Measurements from ENCODE around the gene PTPRG. TPM values are rescaled to one million over a fixed set of nuclear protein-coding genes. Genes with fewer than 3 reads are reported as not detected.
A peak's percentile ranks its signal among the peaks of the same experiment; 100 is the strongest.

Gene PTPRG
- total RNA-seq, 1 donor, result 41.0 TPM

DNA sequence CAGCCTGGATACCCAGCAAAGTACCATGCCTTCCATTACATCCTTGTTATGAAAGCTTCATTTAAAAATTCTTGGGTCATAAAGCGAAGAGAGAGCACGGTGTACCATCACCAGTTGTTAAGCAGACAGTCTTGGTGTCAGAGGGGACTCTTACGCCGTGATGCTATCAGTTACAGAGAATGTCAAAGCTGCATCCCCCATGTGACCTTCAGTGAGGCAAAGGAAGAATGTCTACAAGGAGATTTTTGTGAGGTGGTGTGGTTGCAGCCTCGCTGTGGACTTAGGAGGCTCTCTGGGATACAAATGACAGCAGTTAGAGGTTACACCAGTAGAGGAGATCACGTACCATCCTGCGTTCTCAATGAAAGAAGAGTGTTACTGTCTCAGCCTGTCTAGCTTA, 533.7 kb downstream of the PTPRG start:
- no peak for DNase-seq (ENCODE audit: low read depth)
- no peak overlapping the region for H3K4me3 ChIP-seq (ENCODE audit: low read depth, low read length)
- TF ChIP-seq, protein P1, sequence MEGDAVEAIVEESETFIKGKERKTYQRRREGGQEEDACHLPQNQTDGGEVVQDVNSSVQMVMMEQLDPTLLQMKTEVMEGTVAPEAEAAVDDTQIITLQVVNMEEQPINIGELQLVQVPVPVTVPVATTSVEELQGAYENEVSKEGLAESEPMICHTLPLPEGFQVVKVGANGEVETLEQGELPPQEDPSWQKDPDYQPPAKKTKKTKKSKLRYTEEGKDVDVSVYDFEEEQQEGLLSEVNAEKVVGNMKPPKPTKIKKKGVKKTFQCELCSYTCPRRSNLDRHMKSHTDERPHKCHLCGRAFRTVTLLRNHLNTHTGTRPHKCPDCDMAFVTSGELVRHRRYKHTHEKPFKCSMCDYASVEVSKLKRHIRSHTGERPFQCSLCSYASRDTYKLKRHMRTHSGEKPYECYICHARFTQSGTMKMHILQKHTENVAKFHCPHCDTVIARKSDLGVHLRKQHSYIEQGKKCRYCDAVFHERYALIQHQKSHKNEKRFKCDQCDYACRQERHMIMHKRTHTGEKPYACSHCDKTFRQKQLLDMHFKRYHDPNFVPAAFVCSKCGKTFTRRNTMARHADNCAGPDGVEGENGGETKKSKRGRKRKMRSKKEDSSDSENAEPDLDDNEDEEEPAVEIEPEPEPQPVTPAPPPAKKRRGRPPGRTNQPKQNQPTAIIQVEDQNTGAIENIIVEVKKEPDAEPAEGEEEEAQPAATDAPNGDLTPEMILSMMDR (IDR thresholded peaks at IDR 0.05; ENCODE audit: insufficient read depth, low read depth, low read length), result no peak

DNA sequence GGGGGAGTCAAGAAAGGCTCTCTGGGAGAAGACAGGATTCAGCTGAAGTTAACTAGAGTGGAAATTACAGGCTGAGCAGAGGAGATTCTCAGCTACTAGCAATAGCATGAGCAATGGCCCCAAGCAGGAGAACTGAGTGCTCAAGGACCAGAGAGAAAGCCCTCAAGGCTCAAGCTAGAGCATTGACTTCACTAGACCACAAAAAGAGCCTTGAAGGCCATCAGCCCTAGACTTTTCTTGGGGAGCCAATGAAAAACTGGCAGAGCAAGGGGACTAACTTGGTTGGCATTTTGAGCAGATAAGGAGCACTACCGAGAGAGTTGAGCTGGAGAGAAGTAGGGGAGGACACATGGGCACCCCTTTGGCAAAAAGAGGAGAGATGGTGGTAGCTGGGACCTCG, 534.4 kb downstream of the PTPRG start:
- TF ChIP-seq, protein P1 (IDR thresholded peaks at IDR 0.05; ENCODE audit: insufficient read depth, low read depth, low read length), result no peak
- DNase-seq (ENCODE audit: low read depth), result no peak
- H3K4me3 ChIP-seq (ENCODE audit: low read depth, low read length), result no peak overlapping the region

DNA sequence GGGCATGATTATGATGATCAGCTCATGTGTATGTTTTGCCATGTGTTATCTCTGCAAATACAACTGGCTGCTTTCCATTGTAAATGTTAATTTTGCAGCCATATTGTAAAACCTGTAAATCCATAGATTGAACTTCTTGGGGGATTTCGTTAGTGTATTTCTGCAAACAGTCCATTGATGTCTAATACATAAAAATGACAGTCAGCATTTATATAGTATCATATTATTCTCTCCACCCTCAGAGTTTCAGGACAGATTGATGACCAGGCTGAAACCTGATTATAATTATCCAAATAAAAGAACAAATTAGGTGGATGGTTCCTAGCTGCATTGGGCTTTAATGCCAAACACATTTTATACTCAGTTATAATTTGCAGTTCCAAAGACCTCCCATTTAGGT, 535.1 kb downstream of the PTPRG start:
- H3K4me3 ChIP-seq (ENCODE audit: low read depth, low read length), result no peak overlapping the region
- TF ChIP-seq, protein P1 (IDR thresholded peaks at IDR 0.05; ENCODE audit: insufficient read depth, low read depth, low read length), result no peak
- DNase-seq (ENCODE audit: low read depth), result no peak

DNA sequence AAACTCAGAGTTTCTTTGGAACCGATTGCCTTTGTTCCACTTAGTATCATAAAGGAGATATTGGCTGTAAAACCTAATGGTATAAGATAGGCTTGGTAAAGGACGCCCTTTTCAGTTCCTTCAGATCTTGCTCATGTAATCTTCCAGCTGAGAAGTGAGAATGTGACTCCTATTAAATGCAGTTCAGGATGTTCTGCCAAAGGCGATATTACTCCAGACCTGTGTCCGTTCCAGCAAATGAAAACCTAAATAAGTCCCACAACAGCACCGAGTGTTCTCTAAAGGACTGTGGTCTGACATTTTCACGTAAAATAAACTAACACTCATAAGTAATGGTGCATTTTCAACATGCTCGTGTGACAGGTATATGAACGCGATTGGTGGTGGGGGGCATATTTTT, 535.8 kb downstream of the PTPRG start:
- peak; percentile 20 for DNase-seq (ENCODE audit: low read depth)
- no peak overlapping the region for H3K4me3 ChIP-seq (ENCODE audit: low read depth, low read length)
- TF ChIP-seq, protein P1 (IDR thresholded peaks at IDR 0.05; ENCODE audit: insufficient read depth, low read depth, low read length), result no peak

DNA sequence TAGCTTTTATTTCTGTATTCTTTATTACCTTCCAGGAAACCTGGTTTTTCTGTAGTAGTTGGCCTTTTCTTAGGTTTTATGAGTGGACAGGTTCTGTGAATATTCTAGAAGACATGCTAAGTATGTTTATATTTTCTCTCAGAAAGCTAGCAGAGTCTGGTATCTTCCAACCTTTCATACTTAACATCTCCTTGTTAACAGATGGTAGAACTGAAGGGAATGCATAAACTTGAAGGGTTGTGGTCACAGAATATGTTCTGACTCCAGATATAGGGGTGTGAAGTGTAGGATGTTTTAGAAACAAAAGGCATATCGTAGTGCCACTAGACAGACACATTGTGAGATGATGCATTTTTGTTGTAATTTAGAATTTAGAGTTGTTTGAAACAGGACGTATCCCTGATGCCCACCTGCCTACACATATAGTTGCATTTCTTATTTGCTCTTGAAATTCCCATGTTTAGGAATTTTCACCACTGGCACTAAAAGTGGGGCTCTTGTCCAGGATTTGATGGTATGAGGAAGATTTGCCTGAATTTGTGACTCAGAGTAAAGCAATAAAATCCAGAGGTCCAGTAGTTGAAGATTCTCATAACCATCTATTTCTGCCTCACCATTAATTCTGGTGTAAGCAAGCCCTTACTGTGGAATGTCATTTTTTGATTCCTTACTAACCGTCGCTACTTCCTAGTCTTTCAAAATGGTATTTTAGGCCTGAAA, 537.4 kb downstream of the PTPRG start:
- DNase-seq (ENCODE audit: low read depth), result peak; percentile 21
- TF ChIP-seq, protein P1 (IDR thresholded peaks at IDR 0.05; ENCODE audit: insufficient read depth, low read depth, low read length), result no peak
- H3K4me3 ChIP-seq (ENCODE audit: low read depth, low read length), result no peak overlapping the region

DNA sequence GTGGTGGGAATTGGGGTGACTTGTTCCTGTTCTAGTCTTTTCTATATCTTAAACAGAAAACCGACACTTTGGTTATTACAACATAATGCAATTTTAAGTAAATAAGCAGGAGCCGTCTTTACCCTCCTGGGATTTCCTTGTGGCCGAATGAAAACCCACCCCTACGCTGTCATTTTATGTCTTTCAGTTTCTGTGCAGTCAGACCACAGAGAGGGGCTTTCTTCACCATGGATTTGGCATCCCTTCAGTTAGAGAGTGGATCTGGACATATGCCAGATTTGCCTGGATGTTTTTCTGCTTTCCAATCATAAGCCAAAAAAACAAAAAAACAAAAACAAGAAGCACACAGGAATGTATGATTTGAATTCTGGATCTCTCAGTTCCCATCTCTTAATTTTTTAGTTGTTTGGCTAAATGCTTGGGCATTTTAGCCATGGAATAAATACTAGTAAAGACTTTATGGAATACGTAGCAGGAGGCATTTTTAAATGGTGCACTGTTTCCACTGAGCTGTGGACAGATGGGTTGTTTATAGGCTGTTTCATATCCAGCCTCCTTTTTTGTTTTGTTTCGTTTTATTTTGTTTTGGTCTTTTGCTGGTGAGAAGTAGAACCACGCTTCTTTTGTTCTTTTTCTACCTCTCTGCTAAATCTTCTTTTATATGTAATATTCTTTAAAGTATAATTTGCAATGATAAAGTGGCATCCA, 539.1 kb downstream of the PTPRG start:
- TF ChIP-seq, protein P1 (IDR thresholded peaks at IDR 0.05; ENCODE audit: insufficient read depth, low read depth, low read length), result no peak
- peak; percentile 54 for DNase-seq (ENCODE audit: low read depth)
- H3K4me3 ChIP-seq (ENCODE audit: low read depth, low read length), result no peak overlapping the region
